Tibial nerve (tissue), 4 donors: ENCODE measurements around the gene BMF. TPM values are rescaled to one million over a fixed set of nuclear protein-coding genes. Genes with fewer than 3 reads are reported as not detected.
"Not testable (repeated sequence)": the region's sequence is repeated elsewhere in the genome, so short reads cannot be mapped to it uniquely, and the experiment has no call there.

ENCODE experiments used
- DNase-seq, 2 donors: peaks; one replicate each; pipeline ENCODE4 v3.0.0-alpha.2; 2019; ENCODE audit warnings: low spot score in 2 of 2
- H3K27ac ChIP-seq, 4 donors: fragments of 200-600 bp; sonication (generic) in 3 of 4; one replicate each; pipeline ENCODE4 v1.5.1; 2017 to 2019; ENCODE audit warnings: mild to moderate bottlenecking in 1 of 4
- H3K27me3 ChIP-seq, 2 donors: fragments of 200-600 bp; sonication (generic) in 1 of 2; one replicate each; pipeline versions ENCODE4 v1.5.1 to v1.6.0; 2017 to 2019
- H3K36me3 ChIP-seq, 3 donors: fragments of 200-600 bp; sonication (generic); one replicate each; pipeline ENCODE4 v1.5.1; 2018 to 2019
- H3K4me1 ChIP-seq, 4 donors: fragments of 200-600 bp; sonication (generic) in 3 of 4; one replicate each; pipeline ENCODE4 v1.5.1; 2017 to 2019
- H3K4me3 ChIP-seq, 4 donors: fragments of 200-600 bp; sonication (generic) in 3 of 4; one replicate each; pipeline ENCODE4 v1.5.1; 2017 to 2019; ENCODE audit warnings: mild to moderate bottlenecking in 1 of 4, moderate library complexity in 1 of 4
- H3K9me3 ChIP-seq, 4 donors: fragments of 200-600 bp; sonication (generic) in 3 of 4; one replicate each; pipeline ENCODE4 v1.5.1; 2017 to 2019
- CTCF ChIP-seq, 5 experiments: fragments of 200-600 bp in 3 of 5; fragments of 450-650 bp in 2 of 5; sonication (generic) in 3 of 5; IDR thresholded peaks; one replicate each; pipeline ENCODE4 v1.5.1; 2016 to 2019; ENCODE audit warnings: antibody characterized with exemption in 5 of 5, mild to moderate bottlenecking in 3 of 5, moderate library complexity in 2 of 5
- EP300 ChIP-seq, 2 donors: sonication (generic); formaldehyde crosslinking; IDR thresholded peaks; one replicate each; pipeline ENCODE4 v1.6.1; 2017; ENCODE audit warnings: antibody characterized with exemption in 2 of 2, mild to moderate bottlenecking in 1 of 2
- POLR2A ChIP-seq, 2 donors: fragments of 450-650 bp; IDR thresholded peaks; one replicate each; pipeline ENCODE4 v1.6.1; 2017; ENCODE audit warnings: antibody characterized with exemption in 2 of 2, mild to moderate bottlenecking in 2 of 2, moderate library complexity in 2 of 2
- WGBS, 2 donors: methylation state at CpG; one replicate each; pipeline ENCODE4 v1.1.5; 2018; 5-methylcytosine and 5-hydroxymethylcytosine counted together
- total RNA-seq, 4 donors: library from RNA; depleted of rRNA; stranded (reverse); fragments of >200 nt; gene quantifications; one replicate each; pipeline ENCODE4 v1.1.0, GENCODE V29; 2016

BMF gene
- total RNA-seq, 4 donors from 2014 or later, result 2.7 to 6.3 (median 4.2) TPM

GRCh38 chr15:40130799-40131502 lies 22.3 kb upstream of the BMF start:
- peaks cover 0 to 4% of the 10 kb centered on the region in 2 donors for H3K27me3 ChIP-seq
- no peaks in the 10 kb centered on the region for H3K36me3 ChIP-seq
- no peaks in the 10 kb centered on the region for H3K4me1 ChIP-seq
- no peak for DNase-seq
- 88 to 92% methylated on average over 19 of the region's 19 CpGs for WGBS, 2 donors
- no peak overlapping the region for H3K27ac ChIP-seq
- H3K4me3 ChIP-seq, result no peak overlapping the region
- no peaks in the 10 kb centered on the region for H3K9me3 ChIP-seq
- no peak for TF ChIP-seq POLR2A (IDR thresholded peaks at IDR 0.05)
- no peak for TF ChIP-seq EP300 (IDR thresholded peaks at IDR 0.05)
- TF ChIP-seq CTCF (IDR thresholded peaks at IDR 0.05), result no peak

DNA sequence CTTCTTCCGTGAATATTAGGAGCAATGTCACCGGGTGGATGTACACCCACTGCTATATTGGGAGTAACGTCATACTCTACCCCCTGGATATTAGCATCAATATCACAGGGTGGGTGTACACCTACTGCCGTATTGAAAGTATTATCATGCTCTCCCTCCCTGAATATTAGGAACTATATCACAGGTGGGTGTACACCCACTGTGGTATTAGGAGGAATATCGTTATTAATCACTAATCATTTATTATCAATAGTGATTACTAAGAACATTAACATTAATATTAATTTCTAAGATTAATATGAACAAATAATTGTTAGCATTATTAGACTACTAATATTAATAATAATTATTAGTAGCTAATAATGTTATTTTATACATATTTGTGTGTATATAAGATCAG lies 21.4 kb upstream of the BMF start:
- 82 to 85% methylated on average over 5 of the region's 5 CpGs for WGBS, 2 donors
- Histone ChIP-seq H3K9me3 (no peaks in the 10 kb centered on the region), H3K4me3 (no peak overlapping the region)

GRCh38 chr15:40128766-40129660 lies 20.3 kb upstream of the BMF start:
- Histone ChIP-seq H3K27me3 (peaks cover 0 to 4% of the 10 kb centered on the region in 2 donors), H3K36me3 (no peaks in the 10 kb centered on the region), H3K4me1 (no peaks in the 10 kb centered on the region), H3K27ac (no peak overlapping the region), H3K4me3 (no peak overlapping the region), H3K9me3 (no peaks in the 10 kb centered on the region)
- WGBS, 2 donors, result 83 to 84% methylated on average over 27 of the region's 27 CpGs
- TF ChIP-seq EP300 (IDR thresholded peaks at IDR 0.05) (no peak), CTCF (IDR thresholded peaks at IDR 0.05) (no peak), POLR2A (IDR thresholded peaks at IDR 0.05) (no peak)
- no peak for DNase-seq

More for the DNA sequence above, 21.4 kb upstream of the BMF start:
- H3K27me3 ChIP-seq, result peaks cover 0 to 4% of the 10 kb centered on the region in 2 donors
- H3K4me1 ChIP-seq, result no peaks in the 10 kb centered on the region
- DNase-seq, result no peak
- no peak overlapping the region for H3K27ac ChIP-seq
- no peaks in the 10 kb centered on the region for H3K36me3 ChIP-seq
- TF ChIP-seq CTCF (IDR thresholded peaks at IDR 0.05), result no peak

- no peaks in the 10 kb centered on the region for H3K9me3 ChIP-seq
- no peaks in the 10 kb centered on the region for H3K4me1 ChIP-seq
- DNase-seq, result no peak
- 90 to 91% methylated on average over 7 of the region's 7 CpGs for WGBS, 2 donors
- TF ChIP-seq EP300 (IDR thresholded peaks at IDR 0.05), result no peak
- TF ChIP-seq CTCF (IDR thresholded peaks at IDR 0.05), result no peak
- no peak for TF ChIP-seq POLR2A (IDR thresholded peaks at IDR 0.05)
- peaks cover 0 to 4% of the 10 kb centered on the region in 2 donors for H3K27me3 ChIP-seq
- H3K27ac ChIP-seq, result no peak overlapping the region
- H3K4me3 ChIP-seq, result no peak overlapping the region
- H3K36me3 ChIP-seq, result no peaks in the 10 kb centered on the region
These were observed 17.3 kb upstream of the BMF start for GRCh38 chr15:40125950-40126349.

DNA sequence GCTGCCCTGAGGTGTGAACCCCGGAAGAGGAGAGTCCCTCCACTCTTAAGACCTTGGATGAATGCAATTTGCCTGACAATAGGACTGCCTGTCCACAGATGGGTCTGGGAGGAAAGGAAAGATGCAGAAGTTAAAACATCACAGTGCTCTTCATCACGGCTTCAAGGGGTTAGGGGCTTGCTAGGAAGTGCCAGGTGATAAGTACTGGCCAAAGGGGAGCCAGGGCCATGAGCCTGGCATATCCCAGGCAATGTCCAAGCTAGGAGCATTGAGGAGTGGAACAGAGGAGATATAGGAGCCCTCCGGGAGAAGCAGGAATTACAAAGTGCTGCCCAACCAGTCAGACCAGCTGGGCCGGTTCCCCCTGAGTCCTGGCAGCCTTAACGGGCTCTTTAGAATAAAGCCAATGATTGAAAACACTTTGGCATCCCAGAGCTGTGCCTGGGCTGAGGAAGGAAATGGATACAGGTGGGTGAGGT lies 16.2 kb upstream of the BMF start:
- not testable (repeated sequence) for H3K9me3 ChIP-seq

DNA sequence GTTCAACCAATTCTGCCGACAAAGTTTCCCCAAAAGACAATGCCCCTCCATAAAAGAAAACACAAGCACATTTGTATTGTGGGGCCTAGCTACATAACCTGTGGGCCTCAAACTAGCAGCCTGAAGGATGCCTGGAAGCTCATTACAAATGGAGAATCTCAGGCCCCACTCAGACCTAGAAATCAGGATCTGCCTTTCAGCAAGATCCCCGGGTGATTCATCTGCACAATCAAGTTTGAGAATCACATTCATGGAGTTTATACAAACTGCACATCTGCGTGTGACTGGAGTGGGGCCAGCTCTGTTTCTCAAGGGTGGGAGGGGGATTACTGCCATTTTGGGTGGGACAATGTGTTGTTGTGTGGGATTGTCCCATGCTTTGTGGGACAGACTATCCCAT lies 15.7 kb upstream of the BMF start:
- not testable (repeated sequence) for H3K27me3 ChIP-seq, DNase-seq, H3K4me1 ChIP-seq, H3K9me3 ChIP-seq, H3K4me3 ChIP-seq, H3K36me3 ChIP-seq, H3K27ac ChIP-seq
- 47 to 56% methylated on average over 3 of the region's 3 CpGs for WGBS, 2 donors

More for the DNA sequence above, 16.2 kb upstream of the BMF start:
- not testable (repeated sequence) for H3K4me1 ChIP-seq, DNase-seq, H3K27ac ChIP-seq, H3K4me3 ChIP-seq, H3K36me3 ChIP-seq, H3K27me3 ChIP-seq
- 58 to 64% methylated on average over 5 of the region's 5 CpGs for WGBS, 2 donors

DNA sequence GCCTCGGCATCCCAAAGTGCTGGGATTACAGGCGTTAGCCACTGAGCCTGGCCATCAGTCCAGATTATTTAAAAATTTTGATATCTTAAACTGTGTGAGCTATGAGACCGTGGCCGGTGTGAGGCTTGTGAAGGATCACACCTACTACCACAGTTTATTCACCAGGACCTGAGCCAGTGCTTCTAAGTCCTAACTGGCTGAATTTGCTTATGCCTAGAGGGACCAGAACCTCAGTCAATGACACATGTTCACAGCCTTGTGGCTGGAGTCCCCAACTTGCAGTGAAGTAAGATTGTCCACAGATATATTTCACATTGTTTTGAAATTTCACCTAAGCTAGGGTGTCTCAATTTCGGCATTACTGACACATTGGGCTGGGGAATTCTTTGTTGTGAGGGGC lies 15.2 kb upstream of the BMF start:
- not testable (repeated sequence) for H3K4me1 ChIP-seq, H3K36me3 ChIP-seq, DNase-seq, H3K4me3 ChIP-seq, H3K27me3 ChIP-seq, H3K9me3 ChIP-seq, H3K27ac ChIP-seq
- 87 to 91% methylated on average over 5 of the region's 5 CpGs for WGBS, 2 donors

DNA sequence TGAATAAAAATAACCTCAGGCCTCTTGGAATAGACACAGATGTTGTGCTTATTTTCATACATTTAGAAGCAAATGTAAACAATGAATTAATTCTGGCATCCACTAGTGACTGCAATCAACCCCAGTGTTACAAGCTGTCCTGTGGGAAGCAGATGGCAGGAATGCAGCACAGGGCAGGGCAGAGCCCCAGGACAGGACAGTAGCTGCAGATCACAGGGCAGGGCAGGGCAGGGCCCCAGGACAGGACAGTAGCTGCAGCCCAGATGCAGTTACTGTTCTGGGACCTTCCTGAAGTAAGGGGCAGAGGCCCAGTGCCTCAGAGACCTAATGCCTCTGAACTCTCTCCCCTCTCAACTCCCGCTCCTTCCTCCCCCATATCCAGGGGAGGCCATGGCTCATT lies 14.3 kb upstream of the BMF start:
- not testable (repeated sequence) for DNase-seq, H3K4me3 ChIP-seq, H3K36me3 ChIP-seq, H3K27me3 ChIP-seq, H3K9me3 ChIP-seq, H3K27ac ChIP-seq, H3K4me1 ChIP-seq
- 100% methylated on average over 1 of the region's 1 CpG for WGBS, 2 donors
